SJSA1 (cell line): ENCODE results near the gene PLEKHA4. TPM values are rescaled to one million over a fixed set of nuclear protein-coding genes. Genes with fewer than 3 reads are reported as not detected.

Experiments used
- DNase-seq, 2 experiments: peaks; one replicate each; pipeline ENCODE4 v3.0.0-alpha.2; 2015 to 2020; ENCODE audit warnings: low spot score in 2 of 2, low read depth in 1 of 2
- H3K27ac ChIP-seq: fragments of 250-450 bp; sonication (Bioruptor Pico); 2 replicates; pipeline ENCODE4 v1.5.1; 2020; ENCODE audit warnings: mild to moderate bottlenecking, moderate library complexity
- H3K27me3 ChIP-seq: fragments of 250-450 bp; sonication (Bioruptor Pico); replicated peaks from 2 replicates; pipeline ENCODE4 v1.5.1; 2020; ENCODE audit warnings: mild to moderate bottlenecking, moderate library complexity
- H3K36me3 ChIP-seq: fragments of 250-450 bp; sonication (Bioruptor Pico); 2 replicates; pipeline ENCODE4 v1.5.1; 2020; ENCODE audit warnings: mild to moderate bottlenecking
- H3K4me1 ChIP-seq: fragments of 250-450 bp; sonication (Bioruptor Pico); replicated peaks from 2 replicates; pipeline ENCODE4 v1.6.1; 2021; ENCODE audit warnings: mild to moderate bottlenecking
- H3K4me3 ChIP-seq: fragments of 250-450 bp; sonication (Bioruptor Pico); 2 replicates; pipeline ENCODE4 v1.5.1; 2020; ENCODE audit warnings: mild to moderate bottlenecking
- H3K9me3 ChIP-seq: fragments of 250-450 bp; sonication (Bioruptor Pico); replicated peaks from 2 replicates; pipeline ENCODE4 v1.5.1; 2020; ENCODE audit warnings: mild to moderate bottlenecking
- total RNA-seq: library from RNA; depleted of rRNA; stranded (reverse); fragments of >200 nt; shearing (Covaris generic); gene quantifications from 2 replicates; pipeline ENCODE4 v1.2.3, GENCODE V29; 2014

PLEKHA4 gene
- total RNA-seq, 1 experiment from 2014 or later, result 3.5 TPM

GRCh38 chr19:48841047-48841446 is 27.4 kb downstream of the PLEKHA4 start:
- no peak overlapping the region for H3K4me3 ChIP-seq
- no peak for DNase-seq

GRCh38 chr19:48837687-48838086 is 30.7 kb downstream of the PLEKHA4 start:
- Histone ChIP-seq H3K27ac (no peak overlapping the region), H3K9me3 (no peaks in the 10 kb centered on the region), H3K4me1 (no peaks in the 10 kb centered on the region), H3K36me3 (no peaks in the 10 kb centered on the region), H3K27me3 (no peaks in the 10 kb centered on the region), H3K4me3 (no peak overlapping the region)
- DNase-seq, result no peak

More at GRCh38 chr19:48841047-48841446, 27.4 kb downstream of the PLEKHA4 start:
- Histone ChIP-seq H3K36me3 (peaks cover 12% of the 10 kb centered on the region), H3K4me1 (no peaks in the 10 kb centered on the region), H3K27ac (no peak overlapping the region), H3K27me3 (no peaks in the 10 kb centered on the region), H3K9me3 (no peaks in the 10 kb centered on the region)

GRCh38 chr19:48837051-48837524 is 31.3 kb downstream of the PLEKHA4 start:
- H3K4me1 ChIP-seq, result no peaks in the 10 kb centered on the region
- no peak overlapping the region for H3K27ac ChIP-seq
- H3K4me3 ChIP-seq, result no peak overlapping the region

GRCh38 chr19:48836089-48837017 is 32.1 kb downstream of the PLEKHA4 start, which contains the start of gene HSD17B14:
Gene HSD17B14, minus strand, starts transcription at chr19:48836491. Its CDS starts 80 bp downstream, at chr19:48836411.
- H3K27me3 ChIP-seq, result no peaks in the 10 kb centered on the region
- no peaks in the 10 kb centered on the region for H3K4me1 ChIP-seq
- H3K36me3 ChIP-seq, result no peaks in the 10 kb centered on the region
- H3K4me3 ChIP-seq, result no peak within 1 kb of the TSS
- no peak for DNase-seq
- no peak within 1 kb of the TSS for H3K27ac ChIP-seq
- H3K9me3 ChIP-seq, result no peaks in the 10 kb centered on the region

More at GRCh38 chr19:48837051-48837524, 31.3 kb downstream of the PLEKHA4 start:
- Histone ChIP-seq H3K36me3 (no peaks in the 10 kb centered on the region), H3K9me3 (no peaks in the 10 kb centered on the region), H3K27me3 (no peaks in the 10 kb centered on the region)
- no peak for DNase-seq

GRCh38 chr19:48835734-48836088 is 32.7 kb downstream of the PLEKHA4 start:
- no peaks in the 10 kb centered on the region for H3K27me3 ChIP-seq
- no peaks in the 10 kb centered on the region for H3K4me1 ChIP-seq
- H3K9me3 ChIP-seq, result no peaks in the 10 kb centered on the region
- H3K4me3 ChIP-seq, result no peak overlapping the region
- DNase-seq, result peak; percentile 65 to 87
- H3K36me3 ChIP-seq, result no peaks in the 10 kb centered on the region
- H3K27ac ChIP-seq, result no peak overlapping the region

GRCh38 chr19:48833977-48834376 is 34.4 kb downstream of the PLEKHA4 start:
- H3K27ac ChIP-seq, result no peak overlapping the region
- no peaks in the 10 kb centered on the region for H3K36me3 ChIP-seq
- H3K4me1 ChIP-seq, result no peaks in the 10 kb centered on the region
- no peaks in the 10 kb centered on the region for H3K9me3 ChIP-seq
- no peak for DNase-seq
- H3K4me3 ChIP-seq, result no peak overlapping the region
- no peaks in the 10 kb centered on the region for H3K27me3 ChIP-seq

- DNase-seq, result no peak
- Histone ChIP-seq H3K4me3 (no peak overlapping the region), H3K9me3 (no peaks in the 10 kb centered on the region), H3K36me3 (no peaks in the 10 kb centered on the region), H3K27ac (no peak overlapping the region), H3K4me1 (no peaks in the 10 kb centered on the region), H3K27me3 (no peaks in the 10 kb centered on the region)
Measured at GRCh38 chr19:48833049-48833448, 35.4 kb downstream of the PLEKHA4 start.

- no peak overlapping the region for H3K4me3 ChIP-seq
- H3K9me3 ChIP-seq, result no peaks in the 10 kb centered on the region
- H3K27ac ChIP-seq, result no peak overlapping the region
- no peaks in the 10 kb centered on the region for H3K36me3 ChIP-seq
- no peaks in the 10 kb centered on the region for H3K27me3 ChIP-seq
- no peaks in the 10 kb centered on the region for H3K4me1 ChIP-seq
- no peak for DNase-seq
Measured at GRCh38 chr19:48830965-48831364, 37.5 kb downstream of the PLEKHA4 start.

GRCh38 chr19:48830088-48830487 is 38.3 kb downstream of the PLEKHA4 start:
- Histone ChIP-seq H3K27me3 (no peaks in the 10 kb centered on the region), H3K9me3 (no peaks in the 10 kb centered on the region), H3K27ac (no peak overlapping the region), H3K36me3 (no peaks in the 10 kb centered on the region), H3K4me1 (no peaks in the 10 kb centered on the region), H3K4me3 (no peak overlapping the region)
- DNase-seq, result no peak

- Histone ChIP-seq H3K4me3 (no peak overlapping the region), H3K4me1 (no peaks in the 10 kb centered on the region), H3K27ac (no peak overlapping the region), H3K27me3 (no peaks in the 10 kb centered on the region), H3K9me3 (0 out of 2 replicates have a peak, but pooled peaks cover 2% of the 10 kb centered on the region), H3K36me3 (no peaks in the 10 kb centered on the region)
- DNase-seq, result no peak
Measured at GRCh38 chr19:48826606-48827020, 41.8 kb downstream of the PLEKHA4 start.

- Histone ChIP-seq H3K4me3 (no peak overlapping the region), H3K9me3 (0 out of 2 replicates have a peak, but pooled peaks cover 3% of the 10 kb centered on the region), H3K27me3 (no peaks in the 10 kb centered on the region), H3K27ac (no peak overlapping the region), H3K36me3 (no peaks in the 10 kb centered on the region), H3K4me1 (no peaks in the 10 kb centered on the region)
- DNase-seq, result no peak
Measured at GRCh38 chr19:48822514-48822913, 45.9 kb downstream of the PLEKHA4 start.

GRCh38 chr19:48821633-48822032 is 46.8 kb downstream of the PLEKHA4 start:
- Histone ChIP-seq H3K27me3 (no peaks in the 10 kb centered on the region), H3K27ac (no peak overlapping the region), H3K4me3 (no peak overlapping the region), H3K9me3 (0 out of 2 replicates have a peak, but pooled peaks cover 3% of the 10 kb centered on the region), H3K36me3 (no peaks in the 10 kb centered on the region), H3K4me1 (no peaks in the 10 kb centered on the region)
- no peak for DNase-seq

GRCh38 chr19:48819366-48819816 is 49.0 kb downstream of the PLEKHA4 start:
- 0 out of 2 replicates have a peak, but pooled peaks cover 3% of the 10 kb centered on the region for H3K9me3 ChIP-seq
- H3K36me3 ChIP-seq, result no peaks in the 10 kb centered on the region
- H3K27me3 ChIP-seq, result no peaks in the 10 kb centered on the region
- H3K4me3 ChIP-seq, result no peak overlapping the region
- peaks cover 4% of the 10 kb centered on the region for H3K4me1 ChIP-seq
- DNase-seq, result no peak
- H3K27ac ChIP-seq, result no peak overlapping the region

- Histone ChIP-seq H3K27ac (no peak overlapping the region), H3K4me1 (peaks cover 4% of the 10 kb centered on the region), H3K4me3 (no peak overlapping the region), H3K27me3 (no peaks in the 10 kb centered on the region), H3K36me3 (no peaks in the 10 kb centered on the region), H3K9me3 (0 out of 2 replicates have a peak, but pooled peaks cover 3% of the 10 kb centered on the region)
- DNase-seq, result no peak
Measured at GRCh38 chr19:48818234-48818820, 50.1 kb downstream of the PLEKHA4 start.
